ENCODE measurements around the gene NPLOC4. TPM values are rescaled to one million over a fixed set of nuclear protein-coding genes. Genes with fewer than 3 reads are reported as not detected.

NPLOC4 gene
- total and polyA plus RNA-seq, 9 of the 15 experiments (the other 6 are each of a cell fraction or from before 2014, with no cell fraction given) = 1.5 to 116 (median 64.5) TPM

GRCh38 chr17:81636505-81637288, at the start of gene NPLOC4, which contains the start of gene TSPAN10 (continued):
- TF ChIP-seq, protein P1, sequence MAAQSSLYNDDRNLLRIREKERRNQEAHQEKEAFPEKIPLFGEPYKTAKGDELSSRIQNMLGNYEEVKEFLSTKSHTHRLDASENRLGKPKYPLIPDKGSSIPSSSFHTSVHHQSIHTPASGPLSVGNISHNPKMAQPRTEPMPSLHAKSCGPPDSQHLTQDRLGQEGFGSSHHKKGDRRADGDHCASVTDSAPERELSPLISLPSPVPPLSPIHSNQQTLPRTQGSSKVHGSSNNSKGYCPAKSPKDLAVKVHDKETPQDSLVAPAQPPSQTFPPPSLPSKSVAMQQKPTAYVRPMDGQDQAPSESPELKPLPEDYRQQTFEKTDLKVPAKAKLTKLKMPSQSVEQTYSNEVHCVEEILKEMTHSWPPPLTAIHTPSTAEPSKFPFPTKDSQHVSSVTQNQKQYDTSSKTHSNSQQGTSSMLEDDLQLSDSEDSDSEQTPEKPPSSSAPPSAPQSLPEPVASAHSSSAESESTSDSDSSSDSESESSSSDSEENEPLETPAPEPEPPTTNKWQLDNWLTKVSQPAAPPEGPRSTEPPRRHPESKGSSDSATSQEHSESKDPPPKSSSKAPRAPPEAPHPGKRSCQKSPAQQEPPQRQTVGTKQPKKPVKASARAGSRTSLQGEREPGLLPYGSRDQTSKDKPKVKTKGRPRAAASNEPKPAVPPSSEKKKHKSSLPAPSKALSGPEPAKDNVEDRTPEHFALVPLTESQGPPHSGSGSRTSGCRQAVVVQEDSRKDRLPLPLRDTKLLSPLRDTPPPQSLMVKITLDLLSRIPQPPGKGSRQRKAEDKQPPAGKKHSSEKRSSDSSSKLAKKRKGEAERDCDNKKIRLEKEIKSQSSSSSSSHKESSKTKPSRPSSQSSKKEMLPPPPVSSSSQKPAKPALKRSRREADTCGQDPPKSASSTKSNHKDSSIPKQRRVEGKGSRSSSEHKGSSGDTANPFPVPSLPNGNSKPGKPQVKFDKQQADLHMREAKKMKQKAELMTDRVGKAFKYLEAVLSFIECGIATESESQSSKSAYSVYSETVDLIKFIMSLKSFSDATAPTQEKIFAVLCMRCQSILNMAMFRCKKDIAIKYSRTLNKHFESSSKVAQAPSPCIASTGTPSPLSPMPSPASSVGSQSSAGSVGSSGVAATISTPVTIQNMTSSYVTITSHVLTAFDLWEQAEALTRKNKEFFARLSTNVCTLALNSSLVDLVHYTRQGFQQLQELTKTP (IDR thresholded peaks at IDR 0.05; ENCODE audit: low read depth in 1 of 2, partially characterized antibody in 2 of 2) = no peak
- no peak for TF ChIP-seq ZNF282 (CRISPR knock-in tag; IDR thresholded peaks at IDR 0.05)
- no peak for TF ChIP-seq DACH1 (IDR thresholded peaks at IDR 0.05; ENCODE audit: partially characterized antibody)
- peak; percentile 38; the same call in 1 of the 2 replicates for TF ChIP-seq TAF7 (tag; IDR thresholded peaks at IDR 0.05)
- no peak for TF ChIP-seq ZNF41 (CRISPR knock-in tag; conservative IDR thresholded peaks at IDR 0.05)
- TF ChIP-seq NR4A1 (CRISPR knock-in tag; IDR thresholded peaks at IDR 0.05) = 0 out of 2 replicates have a peak, but pooled peaks have one; percentile 34
- TF ChIP-seq NR4A1 (tag; IDR thresholded peaks at IDR 0.05) = peak; percentile 48; the same call in 1 of the 2 replicates
- no peak for TF ChIP-seq ZNF436 (CRISPR knock-in tag; IDR thresholded peaks at IDR 0.05)
- TF ChIP-seq MEF2A (IDR thresholded peaks at IDR 0.05; ENCODE audit: control insufficient read depth, low read depth, low read length) = no peak
- TF ChIP-seq ZNF699 (CRISPR knock-in tag; IDR thresholded peaks at IDR 0.05; ENCODE audit: insufficient replicate concordance) = no peak
- no peak for TF ChIP-seq KDM4B (IDR thresholded peaks at IDR 0.05; ENCODE audit: borderline replicate concordance in 2 of 2, low read depth in 1 of 2)
- no peak for TF ChIP-seq CC2D1A (IDR thresholded peaks at IDR 0.05)
- no peak for TF ChIP-seq CTCFL (IDR thresholded peaks at IDR 0.05; ENCODE audit: borderline replicate concordance, insufficient read depth, low read depth, low read length, poor library complexity, severe bottlenecking)

All from K562 (cell line).